ENCODE results near the gene ZNF324B.
"Not testable (repeated sequence)": the region's sequence is repeated elsewhere in the genome, so short reads cannot be mapped to it uniquely, and the experiment has no call there.

The ZNF324B gene

GRCh38 chr19:58480481-58480830 is 29.0 kb downstream of the ZNF324B start:
- no peak for DNase-seq (ENCODE audit: low spot score)

GRCh38 chr19:58480831-58481230 is 29.4 kb downstream of the ZNF324B start:
- DNase-seq (ENCODE audit: low spot score): no peak

GRCh38 chr19:58482372-58482771 is 30.9 kb downstream of the ZNF324B start:
- DNase-seq (ENCODE audit: low spot score): no peak

GRCh38 chr19:58483776-58484175 is 32.4 kb downstream of the ZNF324B start:
- no peak for DNase-seq (ENCODE audit: low spot score)

GRCh38 chr19:58484349-58484748 is 32.9 kb downstream of the ZNF324B start:
- not testable (repeated sequence) for DNase-seq (ENCODE audit: low spot score)

- no peak for DNase-seq (ENCODE audit: low spot score)
Measured at GRCh38 chr19:58491393-58491792, 40.0 kb downstream of the ZNF324B start.

- no peak for DNase-seq (ENCODE audit: low spot score)
Measured at GRCh38 chr19:58492265-58492664, 40.8 kb downstream of the ZNF324B start.

- DNase-seq (ENCODE audit: low spot score): no peak
Measured at GRCh38 chr19:58497634-58498170, 46.3 kb downstream of the ZNF324B start.

GRCh38 chr19:58498316-58499020 is 47.0 kb downstream of the ZNF324B start:
- DNase-seq (ENCODE audit: low spot score): no peak

GRCh38 chr19:58499021-58499927 is 47.9 kb downstream of the ZNF324B start:
- peak; percentile 99 for DNase-seq (ENCODE audit: low spot score)

- DNase-seq (ENCODE audit: low spot score): no peak
Measured at GRCh38 chr19:58500242-58500641, 48.8 kb downstream of the ZNF324B start.

Data from cerebellar cortex (tissue), 1 donor.